Ovary (tissue), 9 donors: ENCODE measurements around the gene RB1. TPM values are rescaled to one million over a fixed set of nuclear protein-coding genes. Genes with fewer than 3 reads are reported as not detected.
A peak's percentile ranks its signal among the peaks of the same experiment; 100 is the strongest.
"Not testable (repeated sequence)": the region's sequence is repeated elsewhere in the genome, so short reads cannot be mapped to it uniquely, and the experiment has no call there.

Experiments used
- DNase-seq, 5 donors: peaks; one replicate each; pipeline ENCODE4 v3.0.0-alpha.2; 2019 to 2020
- H3K27ac ChIP-seq, 2 donors: fragments of 200-600 bp; one replicate each; pipeline versions ENCODE4 v1.5.1 to v1.8.0; 2019 to 2022
- H3K27me3 ChIP-seq: fragments of 200-600 bp; one replicate; pipeline ENCODE4 v1.8.0; 2022
- H3K36me3 ChIP-seq: fragments of 200-600 bp; sonication (generic); one replicate; pipeline ENCODE4 v1.5.1; 2019
- H3K4me1 ChIP-seq: one replicate; pipeline ENCODE4 v1.8.1; 2013; ENCODE audit warnings: mild to moderate bottlenecking, moderate library complexity; ENCODE audit not compliant: insufficient read depth
- H3K4me3 ChIP-seq: fragments of 200-600 bp; sonication (generic); one replicate; pipeline ENCODE4 v1.5.1; 2017
- H3K9me3 ChIP-seq, 2 donors: fragments of 200-600 bp in 1 of 2; sonication (generic) in 1 of 2; one replicate each; pipeline versions ENCODE4 v1.5.1 to v1.8.1; 2013 to 2019; ENCODE audit warnings: mild to moderate bottlenecking in 1 of 2, moderate library complexity in 1 of 2
- CTCF ChIP-seq, 3 donors: fragments of 450-650 bp in 2 of 3; fragments of 200-600 bp in 1 of 3; IDR thresholded peaks; one replicate each; pipeline versions ENCODE4 v1.5.1 to v1.8.0; 2016 to 2022; ENCODE audit warnings: antibody characterized with exemption in 3 of 3, mild to moderate bottlenecking in 1 of 3
- EP300 ChIP-seq: sonication (generic); formaldehyde crosslinking; IDR thresholded peaks from one replicate; pipeline ENCODE4 v1.6.1; 2017; ENCODE audit warnings: antibody characterized with exemption
- POLR2A ChIP-seq: fragments of 450-650 bp; IDR thresholded peaks from one replicate; pipeline ENCODE4 v1.6.1; 2017; ENCODE audit warnings: antibody characterized with exemption, mild to moderate bottlenecking, moderate library complexity
- WGBS, 3 donors: extraction: QIAGEN DNeasy Blood & Tissue Kit in 1 of 3; methylation state at CpG; one replicate each; pipeline versions ENCODE4 v1.1.5 to v1.1.7; 2013 to 2017; 5-methylcytosine and 5-hydroxymethylcytosine counted together
- intact Hi-C, 4 donors: fragments of 100-400 bp; cut with DNase I; formaldehyde crosslinking; loops; one replicate each; pipeline versions ENCODE4 v1.11.0 to v1.15.1; 2022 to 2023
- polyA plus RNA-seq, 2 donors: library from polyadenylated mRNA; stranded (reverse); fragments of 200-250 nt in 1 of 2; fragments of 350-450 nt in 1 of 2; fragmentation: Illumina TruSeq in 1 of 2; extraction: RNeasy Lipid Tissue Mini Kit (QIAGEN cat#74804) in 1 of 2; gene quantifications; one replicate each; pipeline ENCODE4 v1.2.3, GENCODE V29; 2013 to 2014
- total RNA-seq, 7 donors: library from RNA; depleted of rRNA in 2 of 7; stranded (reverse); fragments of >200 nt in 2 of 7; fragmentation: NEBNext Ultra II Directional in 3 of 7; extraction: Animal tissue kit (Norgen Biotek cat#: 25700) in 3 of 7; gene quantifications; one replicate each; pipeline versions ENCODE4 v1.1.0 to v1.2.4, GENCODE V29; 2016 to 2023
- donor health status: DM: no; HTN: no; CAD: no; lungs with moderate emphysema.
- donor health status: DM: no; HTN: no; CAD: no.
- donor health status: Bipolar disorder and iron deficiency.
- donor health status: DM: yes; HTN: yes; CAD: no.
- donor health status: DM: no; HTN: no; CAD: no.
- donor health status: DM: yes; HTN: yes; CAD: no.

RB1 gene
- total and polyA plus RNA-seq, 9 donors = 11.4 to 36.6 (median 27.1) TPM

- WGBS, 3 donors = 6 to 13% (median 8%) methylated on average over 13 of the region's 13 CpGs
- TF ChIP-seq POLR2A (no peak), EP300 (no peak), CTCF (IDR thresholded peaks at IDR 0.05) (no peak)
- Histone ChIP-seq H3K9me3 (no peaks in the 10 kb centered on the region), H3K4me3 (peak overlapping the region; percentile 44), H3K27ac (peak overlapping the region in 1 of 2 donors; percentile 49), H3K36me3 (no peaks in the 10 kb centered on the region), H3K27me3 (no peaks in the 10 kb centered on the region), H3K4me1 (peaks cover 2% of the 10 kb centered on the region)
- intact Hi-C loops = no loop called here
- no peak for DNase-seq
These were observed 108.4 kb downstream of the RB1 start for GRCh38 chr13:48411841-48412531.

- TF ChIP-seq EP300 (no peak), POLR2A (peak; percentile 29), CTCF (IDR thresholded peaks at IDR 0.05) (no peak)
- intact Hi-C loops = no loop called here
- no peaks in the 10 kb centered on the region for H3K36me3 ChIP-seq
- 8 to 16% (median 8%) methylated on average over 4 of the region's 4 CpGs for WGBS, 3 donors
- H3K4me1 ChIP-seq = peaks cover 2% of the 10 kb centered on the region
- H3K27me3 ChIP-seq = no peaks in the 10 kb centered on the region
- DNase-seq = peak in 1 of 5 donors; percentile 21
- peak within 1 kb of the TSS; percentile 44 for H3K4me3 ChIP-seq
- no peaks in the 10 kb centered on the region for H3K9me3 ChIP-seq
- H3K27ac ChIP-seq = peak within 1 kb of the TSS in 1 of 2 donors; percentile 49
These were observed 109.4 kb downstream of the RB1 start, which contains the start of gene LPAR6 for GRCh38 chr13:48412881-48413351. TSS of gene LPAR6 (minus strand) at chr13:48413113. CDS start at chr13:48412423, 690 bp downstream.

GRCh38 chr13:48414501-48414900 lies 111.0 kb downstream of the RB1 start:
- no peaks in the 10 kb centered on the region for H3K9me3 ChIP-seq
- H3K36me3 ChIP-seq = no peaks in the 10 kb centered on the region
- no peak overlapping the region for H3K27ac ChIP-seq
- TF ChIP-seq CTCF (IDR thresholded peaks at IDR 0.05) = no peak
- no peak for TF ChIP-seq EP300
- no peak for TF ChIP-seq POLR2A
- H3K4me3 ChIP-seq = no peak overlapping the region
- H3K27me3 ChIP-seq = no peaks in the 10 kb centered on the region
- H3K4me1 ChIP-seq = peaks cover 2% of the 10 kb centered on the region
- intact Hi-C loops = no loop called here
- DNase-seq = no peak

GRCh38 chr13:48415516-48415915 lies 112.0 kb downstream of the RB1 start:
- TF ChIP-seq CTCF (IDR thresholded peaks at IDR 0.05) = no peak
- no peak for TF ChIP-seq POLR2A
- intact Hi-C loops = no loop called here
- Histone ChIP-seq H3K4me1 (peaks cover 2% of the 10 kb centered on the region), H3K9me3 (no peaks in the 10 kb centered on the region), H3K27me3 (no peaks in the 10 kb centered on the region), H3K27ac (no peak overlapping the region), H3K36me3 (no peaks in the 10 kb centered on the region), H3K4me3 (no peak overlapping the region)
- no peak for DNase-seq
- WGBS, 3 donors = 33 to 62% (median 35%) methylated on average over 2 of the region's 2 CpGs

GRCh38 chr13:48422003-48422402 lies 118.5 kb downstream of the RB1 start:
- H3K4me3 ChIP-seq, H3K27ac ChIP-seq, H3K36me3 ChIP-seq, H3K4me1 ChIP-seq, intact Hi-C loops, H3K9me3 ChIP-seq, DNase-seq, H3K27me3 ChIP-seq: not testable (repeated sequence)
- WGBS, 3 donors = 99 to 100% (median 99%) methylated on average over 5 of the region's 5 CpGs
